ENCODE data around the gene FLT3LG. TPM values are rescaled to one million over a fixed set of nuclear protein-coding genes. Genes with fewer than 3 reads are reported as not detected.
"Not testable (repeated sequence)": the region's sequence is repeated elsewhere in the genome, so short reads cannot be mapped to it uniquely, and the experiment has no call there.

The FLT3LG gene
- total RNA-seq, 4 donors from 2014 or later = 2.8 to 6.0 (median 4.4) TPM

- TF ChIP-seq POLR2A (IDR thresholded peaks at IDR 0.05) (no peak), CTCF (IDR thresholded peaks at IDR 0.05) (no peak)
- H3K4me3 ChIP-seq (ENCODE audit: low read depth, poor library complexity, severe bottlenecking) = peak overlapping the region; percentile 31
- WGBS, 2 donors = 42 to 44% methylated on average over 10 of the region's 10 CpGs
- intact Hi-C loops (cut with DNase I; ENCODE audit: low total_unique reads) = no loop called here
- DNase-seq (ENCODE audit: low spot score in 2 of 2) = no peak
Observed at GRCh38 chr19:49453757-49454240, 20.2 kb upstream of the FLT3LG start.

GRCh38 chr19:49455773-49456172 is 18.2 kb upstream of the FLT3LG start:
- TF ChIP-seq CTCF (IDR thresholded peaks at IDR 0.05) = no peak
- no peak for TF ChIP-seq POLR2A (IDR thresholded peaks at IDR 0.05)
- DNase-seq (ENCODE audit: low spot score in 2 of 2) = no peak
- intact Hi-C loops (cut with DNase I; ENCODE audit: low total_unique reads) = no loop called here
- WGBS, 2 donors = 48 to 60% methylated on average over 5 of the region's 5 CpGs
- no peak overlapping the region for H3K4me3 ChIP-seq (ENCODE audit: low read depth, poor library complexity, severe bottlenecking)

GRCh38 chr19:49456326-49456725 is 17.7 kb upstream of the FLT3LG start:
- WGBS, 2 donors = 67 to 73% methylated on average over 5 of the region's 5 CpGs

GRCh38 chr19:49458567-49458903 is 15.5 kb upstream of the FLT3LG start:
- no peak overlapping the region for H3K4me3 ChIP-seq (ENCODE audit: low read depth, poor library complexity, severe bottlenecking)
- intact Hi-C loops (cut with DNase I; ENCODE audit: low total_unique reads) = no loop called here
- TF ChIP-seq POLR2A (IDR thresholded peaks at IDR 0.05) (no peak), CTCF (IDR thresholded peaks at IDR 0.05) (no peak)
- no peak for DNase-seq (ENCODE audit: low spot score in 2 of 2)
- 76 to 85% methylated on average over 5 of the region's 5 CpGs for WGBS, 2 donors

More at GRCh38 chr19:49456326-49456725, 17.7 kb upstream of the FLT3LG start:
- no peak for DNase-seq (ENCODE audit: low spot score in 2 of 2)
- no peak for TF ChIP-seq POLR2A (IDR thresholded peaks at IDR 0.05)
- no peak for TF ChIP-seq CTCF (IDR thresholded peaks at IDR 0.05)
- intact Hi-C loops (cut with DNase I; ENCODE audit: low total_unique reads) = no loop called here
- no peak overlapping the region for H3K4me3 ChIP-seq (ENCODE audit: low read depth, poor library complexity, severe bottlenecking)

- no peak for DNase-seq (ENCODE audit: low spot score in 2 of 2)
- no peak for TF ChIP-seq POLR2A (IDR thresholded peaks at IDR 0.05)
- no peak for TF ChIP-seq CTCF (IDR thresholded peaks at IDR 0.05)
- intact Hi-C loops (cut with DNase I; ENCODE audit: low total_unique reads) = no loop called here
- WGBS, 2 donors = 93 to 94% methylated on average over 12 of the region's 12 CpGs
- H3K4me3 ChIP-seq (ENCODE audit: low read depth, poor library complexity, severe bottlenecking) = no peak overlapping the region
Observed at GRCh38 chr19:49459388-49459787, 14.6 kb upstream of the FLT3LG start.

GRCh38 chr19:49461130-49461529 is 12.9 kb upstream of the FLT3LG start:
- intact Hi-C loops (cut with DNase I; ENCODE audit: low total_unique reads); DNase-seq (ENCODE audit: low spot score in 2 of 2); H3K4me3 ChIP-seq (ENCODE audit: low read depth, poor library complexity, severe bottlenecking): not testable (repeated sequence)
- no CpG with 5 or more reads among the region's 1 CpG for WGBS, 2 donors

Measured in lower leg skin (tissue), 4 donors.